Endothelial cell of umbilical vein (primary cell): ENCODE data around the gene TMC6.

ENCODE experiments used
- CTCF ChIP-seq, 2 donors: IDR thresholded peaks; 1 replicate in 1 of 2; 2 replicates in 1 of 2; pipeline ENCODE4 v1.5.1; 2011; ENCODE audit warnings: low read length in 2 of 2, mild to moderate bottlenecking in 2 of 2, moderate library complexity in 2 of 2, control low read depth in 1 of 2, inconsistent platforms in 1 of 2, low read depth in 1 of 2; ENCODE audit not compliant: insufficient read depth in 1 of 2; ENCODE audit errors: extremely low read depth in 1 of 2
- EZH2 ChIP-seq: IDR thresholded peaks from 2 replicates; pipeline ENCODE4 v1.6.1; 2012; ENCODE audit warnings: borderline replicate concordance, low read depth, mild to moderate bottlenecking, moderate library complexity, low read length, inconsistent platforms; ENCODE audit not compliant: severe bottlenecking
- JUN ChIP-seq: IDR thresholded peaks from 2 replicates; pipeline ENCODE4 v1.6.1; 2011; ENCODE audit warnings: borderline replicate concordance, low read depth; ENCODE audit not compliant: insufficient read length, insufficient read depth
- POLR2A ChIP-seq: IDR thresholded peaks from 2 replicates; pipeline ENCODE4 v1.6.1; 2012; ENCODE audit warnings: low read depth, mild to moderate bottlenecking, control low read depth, low read length

- TF ChIP-seq EZH2 (no peak), POLR2A (no peak), CTCF (IDR thresholded peaks at IDR 0.05; ENCODE audit: extremely low read depth in 1 of 2, insufficient read depth in 1 of 2, low read depth in 1 of 2, low read length in 2 of 2) (no peak), JUN (no peak)
Measured at GRCh38 chr17:78127888-78128550, 536 bp downstream of the TMC6 start.
